Measurements from ENCODE around the gene ZNF584. TPM values are rescaled to one million over a fixed set of nuclear protein-coding genes. Genes with fewer than 3 reads are reported as not detected.

Gene ZNF584
- total and polyA plus RNA-seq, 2 experiments from 2014 or later = 2.3 to 8.1 TPM

GRCh38 chr19:58367698-58368454 is 40.6 kb upstream of the ZNF584 start:
- H3K4me1 ChIP-seq (ENCODE audit: insufficient read depth) = no peaks in the 10 kb centered on the region
- no peaks in the 10 kb centered on the region for H3K36me3 ChIP-seq (ENCODE audit: insufficient read depth)
- H3K4me3 Mint-ChIP-seq = no peak overlapping the region
- no peak overlapping the region for H3K4me2 ChIP-seq
- TF ChIP-seq ZNF331 (CRISPR knock-in tag; IDR thresholded peaks at IDR 0.05; ENCODE audit: low read depth) (no peak), ETS1 (IDR thresholded peaks at IDR 0.05) (no peak), CREB1 (CRISPR knock-in tag; IDR thresholded peaks at IDR 0.05; ENCODE audit: low read depth) (no peak), REST (IDR thresholded peaks at IDR 0.05; ENCODE audit: unreplicated experiment) (no peak), POLR2AphosphoS5 (IDR thresholded peaks at IDR 0.05; ENCODE audit: low read depth) (no peak), EZH2 (IDR thresholded peaks at IDR 0.05; ENCODE audit: low read depth, unreplicated experiment) (no peak)
- no peaks in the 10 kb centered on the region for H3K27me3 ChIP-seq (ENCODE audit: insufficient read depth)
- H3K79me2 ChIP-seq (replicated peaks; ENCODE audit: insufficient read depth) = no peaks in the 10 kb centered on the region
- H3K27me3 Mint-ChIP-seq (ENCODE audit: insufficient read depth, low read depth, poor library complexity) = peaks cover 4% of the 10 kb centered on the region
- ATAC-seq (peak; percentile 13), DNase-seq (ENCODE audit: low spot score) (no peak)
- no peaks in the 10 kb centered on the region for H4K20me1 ChIP-seq (replicated peaks; ENCODE audit: insufficient read depth)
- H3K9me2 ChIP-seq (ENCODE audit: insufficient read depth) = no peaks in the 10 kb centered on the region
- H3K4me3 ChIP-seq = no peak overlapping the region
- H3F3A ChIP-seq (replicated peaks; ENCODE audit: low read depth) = peaks cover 4% of the 10 kb centered on the region; the same call in 1 of the 2 replicates
- H2AFZ ChIP-seq = no peak overlapping the region
- H3K27ac Mint-ChIP-seq = no peak overlapping the region
- H3K9me3 Mint-ChIP-seq = no peaks in the 10 kb centered on the region
- peaks cover 3% of the 10 kb centered on the region; the same call in 1 of the 3 replicates for H3K36me3 Mint-ChIP-seq (ENCODE audit: low read depth)
- no peak overlapping the region for H3K27ac ChIP-seq (ENCODE audit: low read depth)
- no peaks in the 10 kb centered on the region for H3K4me1 Mint-ChIP-seq

GRCh38 chr19:58368561-58369360 is 39.7 kb upstream of the ZNF584 start:
- ATAC-seq (peak; percentile 37), DNase-seq (ENCODE audit: low spot score) (peak; percentile 42)
- Histone ChIP-seq H3K27me3 (ENCODE audit: insufficient read depth) (no peaks in the 10 kb centered on the region), H3F3A (replicated peaks; ENCODE audit: low read depth) (peaks cover 4% of the 10 kb centered on the region; the same call in 1 of the 2 replicates), H3K79me2 (replicated peaks; ENCODE audit: insufficient read depth) (no peaks in the 10 kb centered on the region), H2AFZ (no peak overlapping the region), H3K4me1 (ENCODE audit: insufficient read depth) (no peaks in the 10 kb centered on the region), H3K9me2 (ENCODE audit: insufficient read depth) (no peaks in the 10 kb centered on the region), H3K36me3 (ENCODE audit: insufficient read depth) (no peaks in the 10 kb centered on the region), H3K4me3 (no peak overlapping the region), H4K20me1 (replicated peaks; ENCODE audit: insufficient read depth) (no peaks in the 10 kb centered on the region), H3K27ac (ENCODE audit: low read depth) (no peak overlapping the region), H3K4me2 (no peak overlapping the region)
- peaks cover 3% of the 10 kb centered on the region; the same call in 1 of the 3 replicates for H3K36me3 Mint-ChIP-seq (ENCODE audit: low read depth)
- H3K27me3 Mint-ChIP-seq (ENCODE audit: insufficient read depth, low read depth, poor library complexity) = peaks cover 4% of the 10 kb centered on the region
- H3K4me3 Mint-ChIP-seq = no peak overlapping the region
- TF ChIP-seq CTCF (conservative IDR thresholded peaks at IDR 0.05; ENCODE audit: low read depth in 2 of 2) (peak; percentile 16 to 18; a peak in 2 of 4 replicates), STAT1 (IDR thresholded peaks at IDR 0.05; ENCODE audit: unreplicated experiment) (no peak)
- H3K9me3 Mint-ChIP-seq = no peaks in the 10 kb centered on the region
- H3K4me1 Mint-ChIP-seq = no peaks in the 10 kb centered on the region
- no peak overlapping the region for H3K27ac Mint-ChIP-seq

All from GM23338 (cell line).